ENCODE results near the gene NUDT21.
"Not testable (repeated sequence)": the region's sequence is repeated elsewhere in the genome, so short reads cannot be mapped to it uniquely, and the experiment has no call there.

NUDT21 gene

DNA sequence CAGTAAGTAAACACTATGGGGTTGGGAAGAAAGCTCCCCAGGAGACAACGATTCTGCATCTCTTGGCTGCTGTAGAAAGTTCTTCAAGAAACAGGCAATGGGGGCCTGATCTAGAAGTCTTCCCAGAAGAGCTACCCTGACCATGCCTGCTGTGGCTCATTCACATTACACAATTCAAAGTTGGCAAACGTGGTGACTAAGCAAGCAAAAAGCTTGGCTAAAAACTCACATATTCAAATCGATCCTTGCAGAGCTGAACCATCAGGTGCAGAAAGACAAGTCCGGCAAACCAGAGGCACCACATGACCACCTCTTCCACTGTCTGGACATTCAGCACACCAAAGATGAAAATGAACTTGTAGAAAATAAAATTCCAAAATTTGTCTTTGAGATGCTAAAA is 41.9 kb downstream of the NUDT21 start:
- DNase-seq (ENCODE audit: low spot score): no peak
- TF ChIP-seq, protein P1, sequence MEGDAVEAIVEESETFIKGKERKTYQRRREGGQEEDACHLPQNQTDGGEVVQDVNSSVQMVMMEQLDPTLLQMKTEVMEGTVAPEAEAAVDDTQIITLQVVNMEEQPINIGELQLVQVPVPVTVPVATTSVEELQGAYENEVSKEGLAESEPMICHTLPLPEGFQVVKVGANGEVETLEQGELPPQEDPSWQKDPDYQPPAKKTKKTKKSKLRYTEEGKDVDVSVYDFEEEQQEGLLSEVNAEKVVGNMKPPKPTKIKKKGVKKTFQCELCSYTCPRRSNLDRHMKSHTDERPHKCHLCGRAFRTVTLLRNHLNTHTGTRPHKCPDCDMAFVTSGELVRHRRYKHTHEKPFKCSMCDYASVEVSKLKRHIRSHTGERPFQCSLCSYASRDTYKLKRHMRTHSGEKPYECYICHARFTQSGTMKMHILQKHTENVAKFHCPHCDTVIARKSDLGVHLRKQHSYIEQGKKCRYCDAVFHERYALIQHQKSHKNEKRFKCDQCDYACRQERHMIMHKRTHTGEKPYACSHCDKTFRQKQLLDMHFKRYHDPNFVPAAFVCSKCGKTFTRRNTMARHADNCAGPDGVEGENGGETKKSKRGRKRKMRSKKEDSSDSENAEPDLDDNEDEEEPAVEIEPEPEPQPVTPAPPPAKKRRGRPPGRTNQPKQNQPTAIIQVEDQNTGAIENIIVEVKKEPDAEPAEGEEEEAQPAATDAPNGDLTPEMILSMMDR (IDR thresholded peaks at IDR 0.05; ENCODE audit: extremely low read depth, missing control alignments): no peak

DNA sequence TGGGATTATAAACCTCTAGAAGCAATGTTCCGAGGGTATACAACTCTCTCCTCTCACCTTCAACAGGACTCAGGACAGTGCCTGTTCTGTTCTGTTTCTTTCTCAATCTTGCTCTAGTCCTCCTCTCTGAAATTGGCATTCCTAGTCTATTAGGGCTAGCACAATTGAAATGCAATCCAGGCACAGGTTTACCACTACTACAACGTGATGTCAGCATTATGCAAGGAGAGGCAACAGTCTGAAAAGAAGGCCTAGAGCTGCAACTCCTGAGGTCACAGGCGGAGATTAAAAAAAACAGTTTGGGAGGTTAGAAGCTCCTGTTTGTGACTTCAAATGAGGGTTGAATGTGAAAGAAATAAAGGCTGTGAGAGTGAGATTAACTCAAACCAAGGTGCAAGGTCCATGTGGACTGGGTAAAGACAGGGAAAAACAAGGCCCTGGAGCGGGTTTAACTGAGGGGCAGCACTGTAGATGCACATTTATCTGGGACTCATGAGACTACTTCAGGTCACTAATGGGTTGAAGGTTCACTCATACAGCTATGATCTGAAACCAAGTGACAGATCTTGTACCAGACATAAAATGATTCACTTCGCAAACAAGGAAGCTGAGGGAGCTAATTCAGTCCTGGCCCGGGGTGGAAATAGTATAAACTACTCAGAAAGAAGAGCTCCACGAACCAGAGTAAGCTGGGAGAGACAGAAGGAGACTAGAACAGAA is 42.6 kb downstream of the NUDT21 start:
- no peak for DNase-seq (ENCODE audit: low spot score)
- TF ChIP-seq, protein P1 (IDR thresholded peaks at IDR 0.05; ENCODE audit: extremely low read depth, missing control alignments): no peak

DNA sequence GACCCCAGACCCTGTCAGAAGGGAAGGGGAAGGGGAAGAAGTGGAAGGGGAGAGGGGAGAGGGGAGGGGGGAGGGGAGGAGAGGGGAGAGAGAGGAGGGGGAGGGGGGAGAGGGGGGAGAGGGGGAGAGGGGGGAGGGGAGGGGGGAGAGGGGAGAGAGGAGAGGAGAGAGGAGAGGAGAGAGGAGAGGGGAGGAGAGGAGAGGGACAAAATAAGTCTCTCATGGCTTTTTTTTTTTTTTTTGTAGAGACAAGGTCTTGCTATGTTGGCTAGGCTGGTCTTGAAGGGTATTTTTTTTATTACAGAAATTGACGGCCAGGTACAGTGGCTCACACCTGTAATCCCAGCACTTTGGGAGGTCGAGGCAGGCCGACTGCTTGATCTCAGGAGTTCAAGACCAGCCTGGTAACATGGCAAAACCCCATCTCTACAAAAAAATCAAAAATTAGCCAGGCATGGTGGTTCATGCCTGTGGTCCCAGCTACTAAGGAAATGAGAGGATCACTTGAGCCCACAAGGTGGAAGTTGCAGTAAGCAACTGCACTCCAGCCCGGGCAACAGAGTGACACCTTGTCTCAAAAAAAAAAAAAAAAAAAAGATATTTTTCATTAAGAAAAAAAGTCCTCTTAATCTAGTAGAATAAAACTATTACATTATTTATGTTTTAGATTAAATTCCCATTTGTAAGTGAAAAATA is 45.0 kb downstream of the NUDT21 start:
- TF ChIP-seq, protein P1 (IDR thresholded peaks at IDR 0.05; ENCODE audit: extremely low read depth, missing control alignments): no peak
- no peak for DNase-seq (ENCODE audit: low spot score)

DNA sequence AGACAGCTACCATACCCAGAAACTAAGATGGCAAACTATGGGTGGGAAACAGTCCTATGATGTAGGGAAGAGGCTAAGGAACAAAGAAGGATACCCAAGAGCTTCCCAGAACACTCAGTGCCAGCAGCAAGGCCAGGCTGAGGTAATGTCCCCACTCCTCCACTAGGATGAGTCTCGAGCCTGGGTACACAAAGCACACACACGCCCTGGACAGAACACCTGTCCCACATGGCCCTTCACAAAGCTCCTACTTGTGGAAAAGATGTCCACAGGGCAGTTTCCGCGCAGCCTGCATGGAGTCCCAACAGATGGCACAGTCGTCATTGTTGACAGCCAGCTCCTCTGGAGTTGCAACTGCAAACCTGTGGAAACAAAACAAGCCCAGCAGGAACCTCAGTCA is 49.6 kb downstream of the NUDT21 start:
- no peak for DNase-seq (ENCODE audit: low spot score)
- TF ChIP-seq, protein P1 (IDR thresholded peaks at IDR 0.05; ENCODE audit: extremely low read depth, missing control alignments): no peak

DNA sequence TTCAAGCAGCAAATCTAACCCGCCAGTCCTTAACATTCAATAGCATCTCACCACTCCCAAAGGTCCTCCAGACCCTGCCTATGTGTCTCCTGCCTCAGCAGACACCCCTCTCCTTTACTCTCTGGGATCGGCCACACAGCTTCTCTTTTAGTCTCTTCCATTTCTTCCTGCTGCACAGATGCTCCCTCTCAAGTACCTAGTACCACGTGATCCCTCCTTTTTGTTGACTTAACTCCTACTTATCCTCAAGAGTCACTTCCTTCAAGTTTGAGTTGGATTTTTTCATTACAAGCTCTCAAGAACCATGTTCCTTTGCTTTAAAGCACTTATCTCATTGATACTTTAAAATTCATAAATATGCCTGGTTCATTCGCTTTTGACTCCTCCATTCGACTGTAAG is 50.7 kb downstream of the NUDT21 start:
- DNase-seq (ENCODE audit: low spot score): no peak
- TF ChIP-seq, protein P1 (IDR thresholded peaks at IDR 0.05; ENCODE audit: extremely low read depth, missing control alignments): no peak

DNA sequence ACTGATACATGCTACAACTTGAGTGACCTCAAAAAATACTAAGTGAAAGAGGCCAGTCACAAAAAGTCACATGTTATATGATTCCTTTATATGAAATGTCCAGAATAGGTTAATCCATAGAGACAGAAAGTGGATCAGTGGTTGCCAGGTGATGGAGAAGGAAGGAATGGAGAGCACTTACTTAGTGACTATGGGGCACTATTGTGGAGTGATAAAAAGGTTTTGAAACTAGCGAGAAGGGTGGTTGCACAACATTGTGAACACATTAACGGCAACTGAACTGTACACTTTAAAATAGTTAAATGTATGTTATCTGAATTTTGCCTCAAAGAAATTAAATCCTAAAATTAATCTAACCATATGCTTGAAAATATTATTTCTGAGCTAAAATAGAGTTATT is 51.6 kb downstream of the NUDT21 start:
- TF ChIP-seq, protein P1 (IDR thresholded peaks at IDR 0.05; ENCODE audit: extremely low read depth, missing control alignments): no peak
- DNase-seq (ENCODE audit: low spot score): no peak

DNA sequence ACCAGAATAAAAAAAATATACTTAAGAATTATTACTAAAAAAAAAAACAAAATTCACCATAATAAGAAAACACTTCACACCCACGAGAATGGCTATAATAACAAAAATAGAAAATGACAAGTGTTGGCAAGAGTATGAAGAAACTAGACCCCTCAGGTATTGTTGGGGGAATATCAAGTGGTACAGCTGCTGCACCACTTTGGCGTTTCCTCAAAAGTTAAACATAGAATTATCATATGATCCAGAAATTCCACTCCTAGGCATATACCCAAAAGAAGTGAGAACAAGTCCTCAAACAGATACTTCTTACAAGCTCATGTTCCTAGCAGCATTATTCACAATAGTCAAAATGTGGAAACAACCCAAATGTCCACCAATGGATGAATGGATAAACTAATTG is 52.1 kb downstream of the NUDT21 start:
- no peak for DNase-seq (ENCODE audit: low spot score)
- TF ChIP-seq, protein P1 (IDR thresholded peaks at IDR 0.05; ENCODE audit: extremely low read depth, missing control alignments): no peak

DNA sequence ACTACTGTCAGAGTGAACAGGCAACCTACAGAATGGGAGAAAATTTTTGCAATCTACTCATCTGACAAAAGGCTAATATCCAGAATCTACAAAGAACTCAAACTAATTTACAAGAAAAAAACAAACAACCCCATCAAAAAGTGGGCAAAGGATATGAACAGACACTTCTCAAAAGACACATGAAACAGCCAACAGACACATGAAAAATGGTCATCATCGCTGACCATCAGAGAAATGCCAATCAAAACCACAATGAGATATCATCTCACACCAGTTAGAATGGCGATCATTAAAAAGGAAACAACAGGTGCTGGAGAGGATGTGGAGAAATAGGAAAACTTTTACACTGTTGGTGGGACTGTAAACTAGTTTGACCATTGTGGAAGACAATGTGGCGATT is 54.4 kb downstream of the NUDT21 start:
- not testable (repeated sequence) for DNase-seq (ENCODE audit: low spot score)

Data from GM20000 (cell line).